ENCODE results near the gene MT1F. TPM values are rescaled to one million over a fixed set of nuclear protein-coding genes. Genes with fewer than 3 reads are reported as not detected.

MT1F gene
- polyA plus RNA-seq, 1 donor (not counting 4 experiments of a cell fraction or from before 2014, with no cell fraction given), result 2.3 TPM

GRCh38 chr16:56652600-56652999, 5.2 kb upstream of the MT1F start:
- H4K20me1 ChIP-seq (ENCODE audit: control insufficient read depth, extremely low read depth, insufficient read depth, low read length), result no peaks in the 10 kb centered on the region
- FAIRE-seq (no peak), DNase-seq (ENCODE audit: low read depth, low spot score) (no peak)
- H3K9me3 ChIP-seq (ENCODE audit: control insufficient read depth, low read depth, low read length), result no peaks in the 10 kb centered on the region
- dilution Hi-C loops (cut with MboI; ENCODE audit: extremely low pct_ligation_motif_present, low sequenced_read_pairs), result no loop called here
- H3K27ac ChIP-seq (ENCODE audit: control insufficient read depth, insufficient read depth, low read length), result no peak overlapping the region
- no peaks in the 10 kb centered on the region for H3K79me2 ChIP-seq (ENCODE audit: control insufficient read depth, insufficient read depth, low read length)
- TF ChIP-seq CTCF (optimal IDR thresholded peaks at IDR 0.05 in 1 of 3, IDR thresholded peaks at IDR 0.05 in 1 of 3, conservative IDR thresholded peaks at IDR 0.05 in 1 of 3; ENCODE audit: extremely low read depth in 1 of 3, insufficient read depth in 2 of 3, low read length in 3 of 3), result no peak
- TF ChIP-seq EZH2 (IDR thresholded peaks at IDR 0.05; ENCODE audit: low read length), result no peak
- no peaks in the 10 kb centered on the region for H3K9me1 ChIP-seq (ENCODE audit: control insufficient read depth, extremely low read depth, insufficient read depth, low read length)
- peaks cover 16% of the 10 kb centered on the region for H3K4me1 ChIP-seq (ENCODE audit: control insufficient read depth, extremely low read depth, insufficient read depth, low read length)
- no peak overlapping the region for H2AFZ ChIP-seq (ENCODE audit: control insufficient read depth, low read length)
- H3K36me3 ChIP-seq (ENCODE audit: control insufficient read depth in 2 of 2, extremely low read depth in 1 of 2, insufficient read depth in 2 of 2, low read length in 2 of 2), result no peaks in the 10 kb centered on the region
- H3K27me3 ChIP-seq (ENCODE audit: control insufficient read depth, extremely low read depth, insufficient read depth, low read length), result peaks cover 5% of the 10 kb centered on the region
- H3K9ac ChIP-seq (ENCODE audit: control insufficient read depth, extremely low read depth, insufficient read depth, low read length), result no peak overlapping the region
- H3K4me2 ChIP-seq (ENCODE audit: control insufficient read depth, extremely low read depth, insufficient read depth, low read depth, low read length), result no peak overlapping the region
- H3K4me3 ChIP-seq (ENCODE audit: control insufficient read depth in 2 of 3, extremely low read depth in 1 of 3, insufficient read depth in 2 of 3, low read depth in 1 of 3, low read length in 3 of 3), result no peak overlapping the region

GRCh38 chr16:56653218-56653617, 4.5 kb upstream of the MT1F start:
- dilution Hi-C loops (cut with MboI; ENCODE audit: extremely low pct_ligation_motif_present, low sequenced_read_pairs), result no loop called here
- Histone ChIP-seq H3K4me1 (ENCODE audit: control insufficient read depth, extremely low read depth, insufficient read depth, low read length) (peaks cover 20% of the 10 kb centered on the region), H3K36me3 (ENCODE audit: control insufficient read depth in 2 of 2, extremely low read depth in 1 of 2, insufficient read depth in 2 of 2, low read length in 2 of 2) (no peaks in the 10 kb centered on the region), H3K27ac (ENCODE audit: control insufficient read depth, insufficient read depth, low read length) (no peak overlapping the region), H3K79me2 (ENCODE audit: control insufficient read depth, insufficient read depth, low read length) (no peaks in the 10 kb centered on the region), H3K9me1 (ENCODE audit: control insufficient read depth, extremely low read depth, insufficient read depth, low read length) (no peaks in the 10 kb centered on the region), H2AFZ (ENCODE audit: control insufficient read depth, low read length) (no peak overlapping the region), H3K4me3 (ENCODE audit: control insufficient read depth in 2 of 3, extremely low read depth in 1 of 3, insufficient read depth in 2 of 3, low read depth in 1 of 3, low read length in 3 of 3) (no peak overlapping the region), H3K9ac (ENCODE audit: control insufficient read depth, extremely low read depth, insufficient read depth, low read length) (no peak overlapping the region), H3K4me2 (ENCODE audit: control insufficient read depth, extremely low read depth, insufficient read depth, low read depth, low read length) (no peak overlapping the region), H3K9me3 (ENCODE audit: control insufficient read depth, low read depth, low read length) (no peaks in the 10 kb centered on the region), H3K27me3 (ENCODE audit: control insufficient read depth, extremely low read depth, insufficient read depth, low read length) (peaks cover 7% of the 10 kb centered on the region), H4K20me1 (ENCODE audit: control insufficient read depth, extremely low read depth, insufficient read depth, low read length) (no peaks in the 10 kb centered on the region)
- no peak for DNase-seq (ENCODE audit: low read depth, low spot score)
- TF ChIP-seq EZH2 (IDR thresholded peaks at IDR 0.05; ENCODE audit: low read length) (no peak), CTCF (optimal IDR thresholded peaks at IDR 0.05 in 1 of 3, IDR thresholded peaks at IDR 0.05 in 1 of 3, conservative IDR thresholded peaks at IDR 0.05 in 1 of 3; ENCODE audit: extremely low read depth in 1 of 3, insufficient read depth in 2 of 3, low read length in 3 of 3) (no peak)
- FAIRE-seq, result no peak
